Stimulated activated CD8-positive, alpha-beta memory T cell treated with anti-CD3 and anti-CD28 coated beads, Interleukin-4, amount 100 ng/mL, for 48 hours (primary cell): Measurements from ENCODE around the gene SLC45A1.
"Not testable (repeated sequence)": the region's sequence is repeated elsewhere in the genome, so short reads cannot be mapped to it uniquely, and the experiment has no call there.

Experiments used
- DNase-seq: peaks from one replicate; pipeline ENCODE4 v3.0.0-alpha.2; 2020

SLC45A1 gene

GRCh38 chr1:8317647-8318381 lies at the start of gene SLC45A1:
SLC45A1 (plus strand) TSS chr1:8318114; CDS start chr1:8324330, 6,216 bp downstream.
- peak; percentile 86 for DNase-seq

- no peak for DNase-seq
Observed at GRCh38 chr1:8273036-8273435, 44.9 kb upstream of the SLC45A1 start.

GRCh38 chr1:8274352-8274751 lies 43.6 kb upstream of the SLC45A1 start:
- no peak for DNase-seq

GRCh38 chr1:8276173-8276914 lies 41.6 kb upstream of the SLC45A1 start:
- DNase-seq: no peak

GRCh38 chr1:8276932-8277331 lies 41.0 kb upstream of the SLC45A1 start:
- DNase-seq: no peak

GRCh38 chr1:8278677-8279076 lies 39.2 kb upstream of the SLC45A1 start:
- DNase-seq: not testable (repeated sequence)

GRCh38 chr1:8281843-8282509 lies 35.9 kb upstream of the SLC45A1 start:
- DNase-seq: no peak

GRCh38 chr1:8283058-8283884 lies 34.6 kb upstream of the SLC45A1 start:
- peak; percentile 49 for DNase-seq

- DNase-seq: no peak
Observed at GRCh38 chr1:8284127-8284526, 33.8 kb upstream of the SLC45A1 start.

- no peak for DNase-seq
Observed at GRCh38 chr1:8285103-8285502, 32.8 kb upstream of the SLC45A1 start.

GRCh38 chr1:8285965-8286364 lies 31.9 kb upstream of the SLC45A1 start:
- DNase-seq: no peak

- no peak for DNase-seq
Observed at GRCh38 chr1:8293118-8293517, 24.8 kb upstream of the SLC45A1 start.

GRCh38 chr1:8293641-8294169 lies 24.2 kb upstream of the SLC45A1 start:
- DNase-seq: no peak

GRCh38 chr1:8294170-8294697 lies 23.7 kb upstream of the SLC45A1 start:
- no peak for DNase-seq

- DNase-seq: no peak
Observed at GRCh38 chr1:8297245-8297644, 20.7 kb upstream of the SLC45A1 start.

- DNase-seq: no peak
Observed at GRCh38 chr1:8299963-8300362, 18.0 kb upstream of the SLC45A1 start.

GRCh38 chr1:8302081-8302956 lies 15.6 kb upstream of the SLC45A1 start:
- DNase-seq: no peak

GRCh38 chr1:8303141-8303540 lies 14.8 kb upstream of the SLC45A1 start:
- DNase-seq: no peak

- no peak for DNase-seq
Observed at GRCh38 chr1:8303876-8304275, 14.0 kb upstream of the SLC45A1 start.

GRCh38 chr1:8307628-8308027 lies 10.3 kb upstream of the SLC45A1 start:
- DNase-seq: no peak

GRCh38 chr1:8311068-8311718 lies 6.7 kb upstream of the SLC45A1 start:
- no peak for DNase-seq
